SK-N-MC (cell line): ENCODE measurements around the gene MGAM2.

Experiments
- EZH2 ChIP-seq: fragments of 200-600 bp; sonication (generic); IDR thresholded peaks from one replicate; pipeline ENCODE4 v1.6.1; 2017; ENCODE audit warnings: antibody characterized with exemption
- POLR2AphosphoS5 ChIP-seq: IDR thresholded peaks from 2 replicates; pipeline ENCODE4 v1.6.1; 2012; ENCODE audit warnings: mild to moderate bottlenecking, low read depth, low read length, borderline replicate concordance

DNA sequence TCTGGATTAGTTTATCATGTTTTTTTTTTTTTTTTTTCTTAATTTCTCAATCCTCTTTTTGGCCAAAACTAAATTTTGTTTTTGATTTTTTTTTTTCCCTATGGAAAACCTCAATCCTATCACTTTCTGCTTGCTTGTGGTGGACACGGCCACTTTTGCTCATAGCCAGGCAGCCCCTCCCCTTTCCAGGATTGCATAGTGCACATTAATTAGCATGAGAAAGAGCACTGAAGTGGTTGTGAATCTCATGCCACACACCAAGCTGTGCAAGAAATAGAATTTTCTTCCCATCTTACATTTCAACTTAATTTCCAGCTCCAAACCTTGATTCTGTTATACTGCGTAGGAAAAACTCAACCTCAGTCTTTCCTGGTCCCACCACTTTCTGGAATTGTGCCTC lies 34.6 kb downstream of the MGAM2 start:
- TF ChIP-seq EZH2 (no peak), POLR2AphosphoS5 (no peak)
